Activated CD8-positive, alpha-beta memory T cell treated with anti-CD3 and anti-CD28 coated beads for 36 hours (primary cell): ENCODE results near the gene SLC22A3. TPM values are rescaled to one million over a fixed set of nuclear protein-coding genes. Genes with fewer than 3 reads are reported as not detected.

Source experiments
- CTCF ChIA-PET: fragments of 350-600 bp; sonication (Branson Sonifier 250); formaldehyde crosslinking; loops from one replicate; lab custom pipeline; 2021; ENCODE audit warnings: antibody characterized with exemption; lab: Charles Lee
- POLR2A ChIA-PET: fragments of 350-600 bp; sonication (Branson Sonifier 250); formaldehyde crosslinking; loops from one replicate; lab custom pipeline; 2021; ENCODE audit warnings: antibody characterized with exemption; lab: Charles Lee
- total RNA-seq, 2 experiments: library from RNA; stranded (reverse); gene quantifications; one replicate each; pipeline ENCODE4 v1.2.3, GENCODE V29; 2021

Gene SLC22A3
- total RNA-seq, 2 experiments from 2014 or later: not detected

- POLR2A ChIA-PET: no interaction called here
- CTCF ChIA-PET: no interaction called here
Measured at GRCh38 chr6:160331753-160332152, 16.4 kb upstream of the SLC22A3 start.

GRCh38 chr6:160333101-160333500 is 15.1 kb upstream of the SLC22A3 start:
- ChIA-PET CTCF (no interaction called here), POLR2A (no interaction called here)

- ChIA-PET CTCF (no interaction called here), POLR2A (no interaction called here)
Measured at GRCh38 chr6:160333841-160334240, 14.3 kb upstream of the SLC22A3 start.

- CTCF ChIA-PET: interaction anchor here (0.6 kb wide), 1 partner anchor 226 kb away, joined by 3 read pairs; no protein-coding TSS in a partner anchor
- POLR2A ChIA-PET: no interaction called here
Measured at GRCh38 chr6:160336200-160336599, 12.0 kb upstream of the SLC22A3 start.

- POLR2A ChIA-PET: no interaction called here
- CTCF ChIA-PET: no interaction called here
Measured at GRCh38 chr6:160337301-160337700, 10.9 kb upstream of the SLC22A3 start.

- ChIA-PET CTCF (no interaction called here), POLR2A (no interaction called here)
Measured at GRCh38 chr6:160337991-160338390, 10.2 kb upstream of the SLC22A3 start.

- ChIA-PET CTCF (no interaction called here), POLR2A (no interaction called here)
Measured at GRCh38 chr6:160343144-160343543, 5.0 kb upstream of the SLC22A3 start.

- ChIA-PET POLR2A (no interaction called here), CTCF (no interaction called here)
Measured at GRCh38 chr6:160344271-160344670, 3.9 kb upstream of the SLC22A3 start.

GRCh38 chr6:160347259-160348222 is 637 bp upstream of the SLC22A3 start:
- POLR2A ChIA-PET: no interaction called here
- CTCF ChIA-PET: interaction anchor here (1.0 kb wide), 1 partner anchor 209 kb away, joined by 3 read pairs; no protein-coding TSS in a partner anchor

- CTCF ChIA-PET: no interaction called here
- POLR2A ChIA-PET: no interaction called here
Measured at GRCh38 chr6:160349020-160349441, 853 bp downstream of the SLC22A3 start.

- ChIA-PET POLR2A (no interaction called here), CTCF (no interaction called here)
Measured at GRCh38 chr6:160349814-160350350, 1.7 kb downstream of the SLC22A3 start.

- CTCF ChIA-PET: no interaction called here
- POLR2A ChIA-PET: no interaction called here
Measured at GRCh38 chr6:160353950-160354496, 5.8 kb downstream of the SLC22A3 start.

GRCh38 chr6:160355001-160355400 is 6.8 kb downstream of the SLC22A3 start:
- POLR2A ChIA-PET: no interaction called here
- CTCF ChIA-PET: no interaction called here

GRCh38 chr6:160356074-160356744 is 8.0 kb downstream of the SLC22A3 start:
- CTCF ChIA-PET: no interaction called here
- POLR2A ChIA-PET: no interaction called here

- ChIA-PET POLR2A (no interaction called here), CTCF (no interaction called here)
Measured at GRCh38 chr6:160357088-160357487, 8.9 kb downstream of the SLC22A3 start.

- POLR2A ChIA-PET: no interaction called here
- CTCF ChIA-PET: no interaction called here
Measured at GRCh38 chr6:160358225-160359119, 10.3 kb downstream of the SLC22A3 start.

GRCh38 chr6:160360955-160361354 is 12.8 kb downstream of the SLC22A3 start:
- ChIA-PET POLR2A (no interaction called here), CTCF (no interaction called here)

GRCh38 chr6:160362556-160362955 is 14.4 kb downstream of the SLC22A3 start:
- POLR2A ChIA-PET: no interaction called here
- CTCF ChIA-PET: no interaction called here
